ENCODE results near the gene LMLN. TPM values are rescaled to one million over a fixed set of nuclear protein-coding genes. Genes with fewer than 3 reads are reported as not detected.

Gene LMLN
- total RNA-seq, result 3.4 and 9.0 TPM in 2 replicates

GRCh38 chr3:197959891-197960693, at the start of gene LMLN:
TSS of gene LMLN (plus strand) at chr3:197960217. CDS start at chr3:197960246, 29 bp downstream.

GRCh38 chr3:197949778-197950676, 10.0 kb upstream of the LMLN start, which contains the start of gene RPL35A:
TSS of gene RPL35A (plus strand) at chr3:197950190. CDS start at chr3:197950968, 778 bp downstream.

Other genes with a start within 250 kb of the LMLN start
- 9.9 and 13.4 TPM in 2 replicates for gene RUBCN, start 223.3 kb upstream of the LMLN start, total RNA-seq
- 60.1 and 82.5 TPM in 2 replicates for gene FYTTD1, start 210.3 kb upstream of the LMLN start, total RNA-seq
- gene LRCH3, start 169.0 kb upstream of the LMLN start, total RNA-seq, result 15.4 and 58.6 TPM in 2 replicates
- 444 and 783 TPM in 2 replicates for gene RPL35A, start 10.0 kb upstream of the LMLN start, total RNA-seq